PC-9 (cell line): ENCODE data around the gene DGKG. TPM values are rescaled to one million over a fixed set of nuclear protein-coding genes. Genes with fewer than 3 reads are reported as not detected.

Source experiments
- BruUV-seq: library from RNA; stranded (reverse); fragments of 400-500 nt; replicated peaks from 2 replicates; lab custom pipeline; 2021; lab: Mats Ljungman, UMichigan
- CTCF ChIA-PET: fragments of 300-600 bp; sonication (Branson Sonifier 250); formaldehyde crosslinking; loops from one replicate; lab custom pipeline; 2022; ENCODE audit warnings: antibody characterized with exemption; lab: Charles Lee
- POLR2A ChIA-PET: fragments of 300-600 bp; sonication (Branson Sonifier 250); formaldehyde crosslinking; loops from one replicate; lab custom pipeline; 2022; ENCODE audit warnings: antibody characterized with exemption; ENCODE audit not compliant: unreplicated experiment; lab: Charles Lee
- DNase-seq, 2 experiments: peaks; one replicate each; pipeline versions ENCODE4 v3.0.0 to v3.0.0-alpha.2; 2015 to 2022; ENCODE audit warnings: mixed read lengths in 1 of 2
- H2AFZ ChIP-seq: fragments of 200-600 bp; sonication (generic); 2 replicates; pipeline ENCODE4 v1.8.1; 2017; ENCODE audit warnings: antibody characterized with exemption
- H3F3A ChIP-seq: fragments of 200-600 bp; sonication (generic); 2 replicates; pipeline ENCODE4 v1.8.1; 2017; ENCODE audit warnings: antibody characterized with exemption, mild to moderate bottlenecking, low read depth; ENCODE audit not compliant: insufficient read depth
- H3K27ac ChIP-seq: fragments of 200-600 bp; sonication (generic); 2 replicates; pipeline ENCODE4 v1.6.1; 2016; ENCODE audit warnings: mixed run types
- H3K27me3 ChIP-seq: fragments of 200-600 bp; sonication (generic); 2 replicates; pipeline ENCODE4 v1.6.1; 2016; ENCODE audit warnings: low read depth, mixed run types; ENCODE audit not compliant: insufficient read depth
- H3K36me3 ChIP-seq: fragments of 200-600 bp; sonication (generic); 2 replicates; pipeline ENCODE4 v1.6.1; 2016; ENCODE audit warnings: low read depth, mixed run types
- H3K4me1 ChIP-seq: fragments of 200-600 bp; sonication (generic); replicated peaks from 2 replicates; pipeline ENCODE4 v1.6.1; 2016; ENCODE audit warnings: mixed run types; ENCODE audit not compliant: insufficient read depth
- H3K4me2 ChIP-seq: fragments of 200-600 bp; sonication (generic); 2 replicates; pipeline ENCODE4 v1.6.1; 2017; ENCODE audit warnings: mixed run types
- H3K4me3 ChIP-seq: fragments of 200-600 bp; sonication (generic); 2 replicates; pipeline ENCODE4 v1.6.1; 2016; ENCODE audit warnings: mixed run types
- H3K79me2 ChIP-seq: fragments of 200-600 bp; sonication (generic); 2 replicates; pipeline ENCODE4 v1.6.1; 2017; ENCODE audit warnings: low read depth, mixed run types
- H3K9me2 ChIP-seq: fragments of 200-600 bp; sonication (generic); 2 replicates; pipeline ENCODE4 v1.8.1; 2017; ENCODE audit warnings: mild to moderate bottlenecking; ENCODE audit not compliant: insufficient read depth
- H3K9me3 ChIP-seq: fragments of 200-600 bp; sonication (generic); 2 replicates; pipeline ENCODE4 v1.8.1; 2016; ENCODE audit warnings: low read depth; ENCODE audit not compliant: insufficient read depth
- H4K20me1 ChIP-seq: fragments of 200-600 bp; sonication (generic); 2 replicates; pipeline ENCODE4 v1.8.1; 2017; ENCODE audit not compliant: insufficient read depth
- CTCF ChIP-seq: fragments of 200-600 bp; sonication (generic); conservative IDR thresholded peaks from 2 replicates; pipeline ENCODE4 v1.6.1; 2017; ENCODE audit warnings: mixed run types, antibody characterized with exemption, mild to moderate bottlenecking, moderate library complexity
- EZH2 ChIP-seq: fragments of 200-600 bp; sonication (generic); IDR thresholded peaks from 2 replicates; pipeline ENCODE4 v1.8.0; 2017; ENCODE audit warnings: antibody characterized with exemption, low read depth
- intact Hi-C: fragments of 100-400 bp; cut with micrococcal nuclease; formaldehyde crosslinking; loops from one replicate; pipeline ENCODE4 v1.10.0; 2022; ENCODE audit not compliant: unreplicated experiment
- total RNA-seq: library from RNA; stranded (reverse); gene quantifications from 2 replicates; pipeline ENCODE4 v1.2.3, GENCODE V29; 2021

The DGKG gene
- total RNA-seq, 1 experiment from 2014 or later = 20.0 TPM

DNA sequence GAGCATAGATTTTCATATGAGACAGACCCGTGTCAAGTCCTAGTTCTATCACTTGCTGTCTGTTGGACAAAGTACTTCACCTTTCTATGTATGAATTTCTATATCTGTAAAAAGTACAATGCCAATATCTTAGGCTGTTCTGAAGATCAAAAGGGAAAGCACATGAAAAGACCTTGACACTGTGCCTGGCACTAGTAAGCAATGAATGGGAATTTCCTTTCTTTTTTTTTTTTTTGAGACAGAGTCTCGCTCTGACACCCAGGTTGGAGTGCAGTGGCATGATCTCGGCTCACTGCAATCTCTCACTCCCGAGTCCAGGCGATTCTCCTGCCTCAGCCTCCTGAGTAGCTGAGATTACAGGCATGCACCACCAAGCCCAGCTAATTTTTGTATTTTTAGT is 217.8 kb downstream of the DGKG start:
- no peak overlapping the region for H3K4me2 ChIP-seq
- TF ChIP-seq CTCF = no peak
- no peak for TF ChIP-seq EZH2
- ChIA-PET CTCF (no interaction called here), POLR2A (no interaction called here)
- H3K9me2 ChIP-seq = no peaks in the 10 kb centered on the region
- no peak overlapping the region for H2AFZ ChIP-seq
- no peaks in the 10 kb centered on the region for H3K36me3 ChIP-seq
- no peaks in the 10 kb centered on the region for H3K4me1 ChIP-seq
- intact Hi-C loops = no loop called here
- no peak overlapping the region for H3K4me3 ChIP-seq
- H3K9me3 ChIP-seq = no peaks in the 10 kb centered on the region
- no TSS peak for BruUV-seq
- no peaks in the 10 kb centered on the region for H3K79me2 ChIP-seq
- H4K20me1 ChIP-seq = no peaks in the 10 kb centered on the region
- DNase-seq = no peak
- no peak overlapping the region for H3K27ac ChIP-seq
- no peaks in the 10 kb centered on the region for H3K27me3 ChIP-seq
- no peaks in the 10 kb centered on the region for H3F3A ChIP-seq

- Histone ChIP-seq H3K27me3 (no peaks in the 10 kb centered on the region), H3K4me2 (no peak overlapping the region), H3K27ac (no peak overlapping the region), H3K4me3 (no peak overlapping the region), H3K79me2 (no peaks in the 10 kb centered on the region), H2AFZ (no peak overlapping the region), H3K36me3 (no peaks in the 10 kb centered on the region), H3K4me1 (no peaks in the 10 kb centered on the region), H4K20me1 (no peaks in the 10 kb centered on the region), H3K9me3 (no peaks in the 10 kb centered on the region), H3F3A (no peaks in the 10 kb centered on the region), H3K9me2 (no peaks in the 10 kb centered on the region)
- POLR2A ChIA-PET = interaction anchor here (0.6 kb wide), 1 partner anchor 10 kb away, joined by 4 read pairs; no protein-coding TSS in a partner anchor
- intact Hi-C loops = no loop called here
- no TSS peak for BruUV-seq
- DNase-seq = no peak
- TF ChIP-seq CTCF = no peak
- no peak for TF ChIP-seq EZH2
- CTCF ChIA-PET = no interaction called here
Observed at GRCh38 chr3:186143250-186143649, 218.8 kb downstream of the DGKG start.

DNA sequence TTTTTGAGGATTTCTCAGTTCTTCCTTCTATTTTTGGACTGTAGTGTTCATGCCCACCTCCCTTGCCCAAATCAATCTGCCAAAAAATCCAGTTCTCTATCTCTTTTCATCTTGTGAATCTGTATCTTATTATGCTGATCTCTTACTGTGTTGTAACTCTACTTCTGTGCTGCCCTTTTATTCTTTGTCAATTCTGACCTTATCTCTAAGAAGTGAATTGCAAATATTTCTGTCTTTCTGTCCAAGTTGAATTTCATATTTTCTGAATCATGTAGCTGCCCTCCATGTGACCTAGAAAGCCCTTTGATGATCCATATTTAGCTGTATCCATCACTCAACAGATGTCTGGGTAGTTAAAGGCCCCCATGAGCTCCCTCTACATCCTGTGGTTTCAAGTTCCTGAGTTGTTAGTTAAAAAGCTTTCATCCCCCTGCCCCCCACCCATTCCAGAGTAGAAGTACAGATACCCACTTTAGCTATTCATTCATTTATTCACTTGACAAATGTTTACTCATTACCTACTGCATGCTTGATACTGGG is 219.6 kb downstream of the DGKG start:
- Histone ChIP-seq H3K4me3 (no peak overlapping the region), H4K20me1 (no peaks in the 10 kb centered on the region), H3K9me2 (no peaks in the 10 kb centered on the region), H2AFZ (no peak overlapping the region), H3K4me1 (no peaks in the 10 kb centered on the region), H3K27me3 (no peaks in the 10 kb centered on the region), H3K4me2 (no peak overlapping the region), H3K36me3 (no peaks in the 10 kb centered on the region), H3F3A (no peaks in the 10 kb centered on the region), H3K27ac (no peak overlapping the region), H3K9me3 (no peaks in the 10 kb centered on the region), H3K79me2 (no peaks in the 10 kb centered on the region)
- ChIA-PET POLR2A (interaction anchor here (0.6 kb wide), 3 partner anchors 10 to 85 kb away, joined by 3 to 5 read pairs (median 4); no protein-coding TSS in a partner anchor), CTCF (no interaction called here)
- no peak for TF ChIP-seq CTCF
- no peak for TF ChIP-seq EZH2
- intact Hi-C loops = no loop called here
- BruUV-seq = no TSS peak
- DNase-seq = no peak
